BLaER1 (cell line): ENCODE measurements around the gene SLC35F4.

Experiments
- H3K27ac ChIP-seq: shearing (Covaris generic); formaldehyde crosslinking; 2 replicates; pipeline ENCODE4 v1.8.1; 2022
- H3K27me3 ChIP-seq: shearing (Covaris generic); formaldehyde crosslinking; 2 replicates; pipeline ENCODE4 v1.8.1; 2022
- H3K36me3 ChIP-seq: shearing (Covaris generic); formaldehyde crosslinking; 2 replicates; pipeline ENCODE4 v1.8.1; 2022
- H3K4me1 ChIP-seq: shearing (Covaris generic); formaldehyde crosslinking; 2 replicates; pipeline ENCODE4 v1.8.1; 2022
- H3K4me2 ChIP-seq: shearing (Covaris generic); formaldehyde crosslinking; 2 replicates; pipeline ENCODE4 v1.8.1; 2022
- H3K4me3 ChIP-seq: shearing (Covaris generic); formaldehyde crosslinking; 2 replicates; pipeline ENCODE4 v1.8.1; 2022
- H3K9ac ChIP-seq: shearing (Covaris generic); formaldehyde crosslinking; 2 replicates; pipeline ENCODE4 v1.8.1; 2022
- H3K9me3 ChIP-seq: shearing (Covaris generic); formaldehyde crosslinking; 2 replicates; pipeline ENCODE4 v1.8.1; 2022
- H4K20me1 ChIP-seq: shearing (Covaris generic); formaldehyde crosslinking; 2 replicates; pipeline ENCODE4 v1.8.1; 2022
- Cebpa-rat ChIP-seq: shearing (Covaris generic); IDR thresholded peaks from 2 replicates; pipeline ENCODE4 v1.8.1; 2022

The SLC35F4 gene

GRCh38 chr14:57865403-57866198 lies at the start of gene SLC35F4:
SLC35F4 (minus strand) TSS chr14:57866092.
- Histone ChIP-seq H3K4me3 (no peak within 1 kb of the TSS), H3K9ac (no peak within 1 kb of the TSS), H3K4me1 (no peaks in the 10 kb centered on the region), H3K36me3 (no peaks in the 10 kb centered on the region), H3K4me2 (no peak within 1 kb of the TSS), H3K9me3 (peaks cover 12% of the 10 kb centered on the region), H3K27ac (no peak within 1 kb of the TSS), H4K20me1 (no peaks in the 10 kb centered on the region), H3K27me3 (no peaks in the 10 kb centered on the region)
- TF ChIP-seq Cebpa-rat = no peak

GRCh38 chr14:57909626-57910025 lies 43.7 kb upstream of the SLC35F4 start:
- Histone ChIP-seq H3K9ac (no peak overlapping the region), H4K20me1 (no peaks in the 10 kb centered on the region), H3K9me3 (no peaks in the 10 kb centered on the region), H3K27ac (no peak overlapping the region), H3K4me3 (no peak overlapping the region), H3K4me2 (no peak overlapping the region), H3K36me3 (no peaks in the 10 kb centered on the region), H3K4me1 (no peaks in the 10 kb centered on the region), H3K27me3 (no peaks in the 10 kb centered on the region)
- TF ChIP-seq Cebpa-rat = no peak

- Histone ChIP-seq H3K36me3 (no peaks in the 10 kb centered on the region), H3K4me1 (no peaks in the 10 kb centered on the region), H3K4me3 (no peak overlapping the region), H3K27ac (no peak overlapping the region), H3K9ac (no peak overlapping the region), H3K27me3 (no peaks in the 10 kb centered on the region), H3K9me3 (no peaks in the 10 kb centered on the region), H4K20me1 (no peaks in the 10 kb centered on the region), H3K4me2 (no peak overlapping the region)
- TF ChIP-seq Cebpa-rat = no peak
Observed at GRCh38 chr14:57903954-57904353, 38.1 kb upstream of the SLC35F4 start.

- Histone ChIP-seq H3K4me3 (no peak overlapping the region), H3K9ac (no peak overlapping the region), H3K4me2 (no peak overlapping the region), H4K20me1 (no peaks in the 10 kb centered on the region), H3K36me3 (no peaks in the 10 kb centered on the region), H3K27ac (no peak overlapping the region), H3K9me3 (no peaks in the 10 kb centered on the region), H3K27me3 (no peaks in the 10 kb centered on the region), H3K4me1 (no peaks in the 10 kb centered on the region)
- no peak for TF ChIP-seq Cebpa-rat
Observed at GRCh38 chr14:57898837-57899572, 33.1 kb upstream of the SLC35F4 start.

GRCh38 chr14:57897144-57897748 lies 31.4 kb upstream of the SLC35F4 start:
- no peak for TF ChIP-seq Cebpa-rat
- no peaks in the 10 kb centered on the region for H3K36me3 ChIP-seq
- no peak overlapping the region for H3K4me3 ChIP-seq
- H3K9ac ChIP-seq = no peak overlapping the region
- H3K27me3 ChIP-seq = no peaks in the 10 kb centered on the region
- H3K4me1 ChIP-seq = no peaks in the 10 kb centered on the region
- no peak overlapping the region for H3K27ac ChIP-seq
- no peaks in the 10 kb centered on the region for H3K9me3 ChIP-seq
- no peaks in the 10 kb centered on the region for H4K20me1 ChIP-seq
- H3K4me2 ChIP-seq = no peak overlapping the region

GRCh38 chr14:57889245-57889644 lies 23.4 kb upstream of the SLC35F4 start:
- Histone ChIP-seq H3K27me3 (no peaks in the 10 kb centered on the region), H3K36me3 (no peaks in the 10 kb centered on the region), H3K4me3 (no peak overlapping the region), H3K4me2 (no peak overlapping the region), H4K20me1 (no peaks in the 10 kb centered on the region), H3K9me3 (no peaks in the 10 kb centered on the region), H3K9ac (no peak overlapping the region), H3K27ac (no peak overlapping the region), H3K4me1 (no peaks in the 10 kb centered on the region)
- TF ChIP-seq Cebpa-rat = no peak

- H3K9ac ChIP-seq = no peak overlapping the region
- H3K27me3 ChIP-seq = no peaks in the 10 kb centered on the region
- no peak overlapping the region for H3K4me2 ChIP-seq
- TF ChIP-seq Cebpa-rat = no peak
- H3K4me1 ChIP-seq = no peaks in the 10 kb centered on the region
- no peaks in the 10 kb centered on the region for H3K36me3 ChIP-seq
- no peak overlapping the region for H3K27ac ChIP-seq
- no peak overlapping the region for H3K4me3 ChIP-seq
- no peaks in the 10 kb centered on the region for H4K20me1 ChIP-seq
- H3K9me3 ChIP-seq = no peaks in the 10 kb centered on the region
Observed at GRCh38 chr14:57884175-57884574, 18.3 kb upstream of the SLC35F4 start.

GRCh38 chr14:57883061-57883460 lies 17.2 kb upstream of the SLC35F4 start:
- no peak for TF ChIP-seq Cebpa-rat
- H3K4me2 ChIP-seq = no peak overlapping the region
- H3K36me3 ChIP-seq = no peaks in the 10 kb centered on the region
- peaks cover 3% of the 10 kb centered on the region; the same call in 1 of the 2 replicates for H3K9me3 ChIP-seq
- no peaks in the 10 kb centered on the region for H3K27me3 ChIP-seq
- no peak overlapping the region for H3K9ac ChIP-seq
- no peaks in the 10 kb centered on the region for H3K4me1 ChIP-seq
- no peaks in the 10 kb centered on the region for H4K20me1 ChIP-seq
- H3K27ac ChIP-seq = no peak overlapping the region
- H3K4me3 ChIP-seq = no peak overlapping the region

- no peak overlapping the region for H3K9ac ChIP-seq
- H3K4me1 ChIP-seq = no peaks in the 10 kb centered on the region
- no peaks in the 10 kb centered on the region for H4K20me1 ChIP-seq
- H3K9me3 ChIP-seq = peaks cover 8% of the 10 kb centered on the region
- TF ChIP-seq Cebpa-rat = no peak
- no peak overlapping the region for H3K4me3 ChIP-seq
- H3K27ac ChIP-seq = no peak overlapping the region
- no peaks in the 10 kb centered on the region for H3K27me3 ChIP-seq
- no peak overlapping the region for H3K4me2 ChIP-seq
- H3K36me3 ChIP-seq = no peaks in the 10 kb centered on the region
Observed at GRCh38 chr14:57879516-57879915, 13.6 kb upstream of the SLC35F4 start.

- no peak overlapping the region for H3K4me3 ChIP-seq
- H3K27ac ChIP-seq = no peak overlapping the region
- no peaks in the 10 kb centered on the region for H4K20me1 ChIP-seq
- no peak for TF ChIP-seq Cebpa-rat
- H3K9me3 ChIP-seq = peaks cover 8% of the 10 kb centered on the region
- no peaks in the 10 kb centered on the region for H3K27me3 ChIP-seq
- H3K36me3 ChIP-seq = no peaks in the 10 kb centered on the region
- no peaks in the 10 kb centered on the region for H3K4me1 ChIP-seq
- no peak overlapping the region for H3K4me2 ChIP-seq
- H3K9ac ChIP-seq = no peak overlapping the region
Observed at GRCh38 chr14:57875985-57876384, 10.1 kb upstream of the SLC35F4 start.
